Measurements from ENCODE around the gene EEF1AKMT4. TPM values are rescaled to one million over a fixed set of nuclear protein-coding genes. Genes with fewer than 3 reads are reported as not detected.

The EEF1AKMT4 gene
- total RNA-seq, 2 donors from 2014 or later = 2.1 TPM

GRCh38 chr3:184236636-184237035 is 12.8 kb upstream of the EEF1AKMT4 start:
- Histone ChIP-seq H3K36me3 (no peaks in the 10 kb centered on the region), H3K27me3 (peaks cover under 1 to 4% of the 10 kb centered on the region in 2 donors), H3K4me3 (no peak overlapping the region), H3K4me1 (peaks cover 0 to 6% of the 10 kb centered on the region in 2 donors), H3K9me3 (no peaks in the 10 kb centered on the region), H3K27ac (no peak overlapping the region)
- TF ChIP-seq, protein P1, sequence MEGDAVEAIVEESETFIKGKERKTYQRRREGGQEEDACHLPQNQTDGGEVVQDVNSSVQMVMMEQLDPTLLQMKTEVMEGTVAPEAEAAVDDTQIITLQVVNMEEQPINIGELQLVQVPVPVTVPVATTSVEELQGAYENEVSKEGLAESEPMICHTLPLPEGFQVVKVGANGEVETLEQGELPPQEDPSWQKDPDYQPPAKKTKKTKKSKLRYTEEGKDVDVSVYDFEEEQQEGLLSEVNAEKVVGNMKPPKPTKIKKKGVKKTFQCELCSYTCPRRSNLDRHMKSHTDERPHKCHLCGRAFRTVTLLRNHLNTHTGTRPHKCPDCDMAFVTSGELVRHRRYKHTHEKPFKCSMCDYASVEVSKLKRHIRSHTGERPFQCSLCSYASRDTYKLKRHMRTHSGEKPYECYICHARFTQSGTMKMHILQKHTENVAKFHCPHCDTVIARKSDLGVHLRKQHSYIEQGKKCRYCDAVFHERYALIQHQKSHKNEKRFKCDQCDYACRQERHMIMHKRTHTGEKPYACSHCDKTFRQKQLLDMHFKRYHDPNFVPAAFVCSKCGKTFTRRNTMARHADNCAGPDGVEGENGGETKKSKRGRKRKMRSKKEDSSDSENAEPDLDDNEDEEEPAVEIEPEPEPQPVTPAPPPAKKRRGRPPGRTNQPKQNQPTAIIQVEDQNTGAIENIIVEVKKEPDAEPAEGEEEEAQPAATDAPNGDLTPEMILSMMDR (IDR thresholded peaks at IDR 0.05) = no peak
- no peak for DNase-seq (ENCODE audit: low spot score)

GRCh38 chr3:184237211-184237610 is 12.3 kb upstream of the EEF1AKMT4 start:
- no peaks in the 10 kb centered on the region for H3K27me3 ChIP-seq

DNA sequence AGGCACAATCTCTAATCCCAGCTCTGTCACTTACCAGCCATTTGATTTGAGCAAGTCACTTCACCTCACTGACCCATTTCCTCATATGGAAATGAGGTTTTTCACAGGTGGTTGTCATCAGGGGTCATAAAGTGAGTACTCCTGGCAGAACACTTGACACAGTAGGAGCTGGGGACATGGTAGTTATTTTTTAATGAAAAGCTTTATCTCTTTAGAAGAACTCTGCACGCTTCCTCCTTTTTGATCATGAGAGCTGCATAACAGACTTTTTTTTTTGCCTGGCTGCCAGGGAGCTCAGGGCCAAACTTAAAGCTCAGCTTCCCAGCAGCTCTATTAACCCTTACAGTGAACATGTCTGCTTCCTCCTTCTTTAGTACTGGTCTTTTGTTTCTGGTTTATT is 11.7 kb upstream of the EEF1AKMT4 start:
- no peaks in the 10 kb centered on the region for H3K27me3 ChIP-seq
- H3K36me3 ChIP-seq = peaks cover 7% of the 10 kb centered on the region
- no peak overlapping the region for H3K27ac ChIP-seq
- TF ChIP-seq, protein P1 (IDR thresholded peaks at IDR 0.05) = no peak
- peaks cover 0 to 11% of the 10 kb centered on the region in 2 donors for H3K4me1 ChIP-seq
- no peaks in the 10 kb centered on the region for H3K9me3 ChIP-seq
- H3K4me3 ChIP-seq = no peak overlapping the region
- no peak for DNase-seq (ENCODE audit: low spot score)

More at GRCh38 chr3:184237211-184237610, 12.3 kb upstream of the EEF1AKMT4 start:
- no peaks in the 10 kb centered on the region for H3K9me3 ChIP-seq
- no peak overlapping the region for H3K4me3 ChIP-seq
- H3K27ac ChIP-seq = no peak overlapping the region
- DNase-seq (ENCODE audit: low spot score) = no peak
- peaks cover 0 to 11% of the 10 kb centered on the region in 2 donors for H3K4me1 ChIP-seq
- H3K36me3 ChIP-seq = peaks cover 1% of the 10 kb centered on the region
- TF ChIP-seq, protein P1 (IDR thresholded peaks at IDR 0.05) = no peak

DNA sequence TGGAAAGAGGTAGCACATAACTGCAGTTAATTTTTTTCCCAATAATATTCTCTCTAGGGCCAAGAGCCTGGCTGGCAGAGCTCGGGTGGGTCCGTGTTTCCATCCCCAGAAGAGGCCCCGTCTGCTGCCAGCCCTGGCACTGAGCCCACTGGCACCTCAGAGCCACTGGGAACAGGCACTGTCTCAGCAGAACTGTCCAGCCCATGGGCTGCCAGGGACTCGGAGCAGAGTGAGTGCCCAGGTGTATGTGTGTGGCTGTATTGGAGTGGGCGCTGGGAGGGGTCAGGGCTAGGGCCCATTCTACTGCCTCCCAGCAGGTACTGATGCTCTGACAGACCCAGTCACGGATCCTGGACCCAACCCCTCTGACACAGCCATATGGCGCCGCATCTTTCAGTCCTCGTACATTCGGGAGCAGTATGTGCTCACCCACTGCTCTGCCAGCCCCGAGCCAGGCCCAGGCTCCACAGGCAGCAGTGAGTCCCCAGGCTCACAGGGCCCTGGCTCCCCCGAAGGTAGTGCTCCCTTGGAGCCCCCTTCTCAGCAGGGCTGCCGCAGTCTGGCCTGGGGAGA is 11.1 kb upstream of the EEF1AKMT4 start:
- TF ChIP-seq, protein P1 (IDR thresholded peaks at IDR 0.05) = no peak
- Histone ChIP-seq H3K36me3 (peaks cover 11% of the 10 kb centered on the region), H3K4me1 (peaks cover 0 to 11% of the 10 kb centered on the region in 2 donors), H3K27ac (no peak overlapping the region), H3K4me3 (no peak overlapping the region), H3K9me3 (no peaks in the 10 kb centered on the region), H3K27me3 (no peaks in the 10 kb centered on the region)
- DNase-seq (ENCODE audit: low spot score) = no peak

- no peaks in the 10 kb centered on the region for H3K27me3 ChIP-seq
These were observed 10.3 kb upstream of the EEF1AKMT4 start for GRCh38 chr3:184239221-184239620.

More at GRCh38 chr3:184239221-184239620, 10.3 kb upstream of the EEF1AKMT4 start:
- peaks cover 20% of the 10 kb centered on the region for H3K36me3 ChIP-seq
- H3K9me3 ChIP-seq = no peaks in the 10 kb centered on the region
- H3K27ac ChIP-seq = no peak overlapping the region
- no peak overlapping the region for H3K4me3 ChIP-seq
- peaks cover 0 to 11% of the 10 kb centered on the region in 2 donors for H3K4me1 ChIP-seq
- TF ChIP-seq, protein P1 (IDR thresholded peaks at IDR 0.05) = no peak
- no peak for DNase-seq (ENCODE audit: low spot score)

All from right atrium auricular region (tissue), 2 donors.